Pons (tissue), 1 donor: Measurements from ENCODE around the gene DSCAM.
"Not testable (repeated sequence)": the region's sequence is repeated elsewhere in the genome, so short reads cannot be mapped to it uniquely, and the experiment has no call there.

Experiments
- DNase-seq: peaks from one replicate; pipeline ENCODE4 v3.0.0-alpha.2; 2016; ENCODE audit warnings: low spot score

The DSCAM gene

GRCh38 chr21:40250514-40251294 is 596.3 kb downstream of the DSCAM start:
- DNase-seq, result no peak

DNA sequence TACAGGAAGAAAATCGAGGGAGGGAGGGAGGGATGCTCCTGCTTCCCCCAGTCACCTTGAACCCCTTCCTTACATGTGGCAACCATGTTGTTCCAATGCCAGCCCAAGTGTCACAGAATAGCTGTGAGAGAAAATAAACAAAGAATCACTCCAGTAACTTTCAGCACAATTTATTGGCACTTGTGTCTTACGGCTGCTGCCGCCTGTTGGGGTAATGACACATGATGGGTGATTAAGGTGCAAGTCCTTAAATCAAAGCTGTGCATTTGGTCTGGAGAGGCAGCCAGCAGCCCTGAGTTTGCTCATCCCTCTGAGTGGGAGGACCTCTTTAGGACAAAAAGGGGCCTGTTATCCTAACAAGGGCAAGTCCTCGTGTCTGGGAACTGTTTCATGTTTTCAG is 602.0 kb downstream of the DSCAM start:
- peak; percentile 46 for DNase-seq

GRCh38 chr21:40243685-40244084 is 603.3 kb downstream of the DSCAM start:
- DNase-seq, result no peak

- DNase-seq, result peak; percentile 68
These were observed 604.2 kb downstream of the DSCAM start for GRCh38 chr21:40242586-40243265.

DNA sequence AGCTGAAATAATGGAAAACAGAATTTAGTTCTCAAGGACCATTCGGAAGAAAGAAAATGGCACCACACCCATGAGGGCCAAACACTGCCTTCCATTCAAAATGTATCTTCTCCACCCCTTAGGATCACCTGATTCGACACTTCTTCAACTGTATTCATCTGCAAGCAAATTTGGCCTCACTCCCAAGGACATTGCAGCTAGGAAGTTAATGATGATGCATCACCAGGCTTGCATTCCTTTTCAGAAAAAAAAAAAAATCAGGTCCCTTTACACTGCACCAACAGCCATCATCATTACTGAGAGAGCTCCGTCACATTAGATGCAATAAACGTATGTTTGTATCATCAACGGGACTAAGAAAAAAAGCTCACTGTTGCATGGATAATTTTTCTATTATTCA is 611.4 kb downstream of the DSCAM start:
- DNase-seq, result no peak

DNA sequence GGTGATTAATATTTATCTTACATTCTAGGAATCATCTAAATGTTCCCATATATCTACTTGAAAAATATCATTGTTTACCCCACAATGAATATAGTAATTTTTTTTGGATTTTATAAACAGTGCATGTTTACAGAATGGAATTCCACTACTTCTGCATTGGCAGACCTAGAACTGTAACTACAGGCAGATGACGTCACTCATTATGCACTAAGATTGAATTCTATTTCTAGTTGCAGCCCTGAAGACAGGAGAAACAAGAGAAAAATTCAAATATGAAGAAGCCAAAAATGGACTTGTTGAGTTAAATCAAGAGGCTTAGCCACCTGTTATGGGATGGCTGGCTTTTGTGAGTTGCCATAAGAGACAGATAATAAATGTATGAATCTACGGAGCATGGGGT is 615.0 kb downstream of the DSCAM start:
- no peak for DNase-seq

DNA sequence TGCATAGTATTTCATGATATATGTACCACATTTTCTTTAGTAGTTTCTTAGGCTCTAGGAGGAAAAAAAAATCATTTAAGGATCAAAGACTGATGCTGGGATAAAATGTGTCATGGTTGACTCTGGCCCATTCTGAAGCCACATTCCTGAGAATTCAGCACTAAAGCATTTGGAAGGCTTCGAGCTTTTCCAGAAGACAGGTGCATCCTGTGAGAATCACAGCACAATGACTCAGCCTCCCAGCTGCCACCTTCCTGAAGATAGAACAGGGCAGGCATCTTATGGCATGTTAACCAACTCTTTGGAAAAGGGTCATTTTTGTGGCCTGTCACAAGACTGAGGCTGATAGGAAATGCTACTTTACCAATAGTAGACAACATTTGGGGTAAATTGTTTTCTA is 619.9 kb downstream of the DSCAM start:
- DNase-seq, result peak; percentile 11

DNA sequence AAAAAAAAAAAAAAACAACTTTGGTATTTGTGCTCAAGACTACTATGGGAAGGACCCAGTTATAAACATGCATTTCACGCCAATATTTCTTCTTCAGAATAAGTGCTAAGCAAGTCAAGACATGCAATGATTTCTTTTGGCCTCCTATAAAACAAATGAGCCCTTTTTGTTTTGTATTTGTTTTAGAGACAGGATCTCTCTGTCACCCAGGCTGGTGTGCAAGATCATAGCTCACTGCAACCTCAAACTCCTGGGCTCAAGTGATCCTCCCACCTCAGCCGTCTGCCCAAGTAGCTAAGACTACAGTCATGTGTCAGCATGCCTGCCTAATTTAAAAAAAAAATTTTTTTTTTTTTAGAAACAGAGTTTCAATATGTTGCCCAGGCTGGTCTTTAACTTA is 631.0 kb downstream of the DSCAM start:
- DNase-seq, result no peak

GRCh38 chr21:40210251-40210650 is 636.7 kb downstream of the DSCAM start:
- no peak for DNase-seq

DNA sequence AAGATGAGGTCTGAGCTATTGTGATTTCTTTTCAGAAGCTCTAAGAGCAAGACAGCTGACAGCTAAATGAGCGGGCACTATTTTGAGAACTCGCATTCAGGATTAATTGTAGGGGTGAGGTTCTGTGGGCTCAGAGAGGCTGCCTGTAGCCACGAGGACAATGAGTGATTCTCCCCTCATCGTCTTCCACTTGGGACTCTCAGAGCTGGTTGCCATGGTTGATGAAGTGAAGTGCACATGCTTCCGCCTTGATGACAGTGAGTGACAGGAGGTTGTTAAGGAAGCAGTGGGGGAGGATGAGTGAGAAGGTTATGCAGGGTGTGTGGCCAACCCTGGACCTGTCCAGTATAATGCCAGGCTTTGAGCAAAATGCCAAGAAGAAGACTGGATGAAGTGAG is 638.0 kb downstream of the DSCAM start:
- no peak for DNase-seq

DNA sequence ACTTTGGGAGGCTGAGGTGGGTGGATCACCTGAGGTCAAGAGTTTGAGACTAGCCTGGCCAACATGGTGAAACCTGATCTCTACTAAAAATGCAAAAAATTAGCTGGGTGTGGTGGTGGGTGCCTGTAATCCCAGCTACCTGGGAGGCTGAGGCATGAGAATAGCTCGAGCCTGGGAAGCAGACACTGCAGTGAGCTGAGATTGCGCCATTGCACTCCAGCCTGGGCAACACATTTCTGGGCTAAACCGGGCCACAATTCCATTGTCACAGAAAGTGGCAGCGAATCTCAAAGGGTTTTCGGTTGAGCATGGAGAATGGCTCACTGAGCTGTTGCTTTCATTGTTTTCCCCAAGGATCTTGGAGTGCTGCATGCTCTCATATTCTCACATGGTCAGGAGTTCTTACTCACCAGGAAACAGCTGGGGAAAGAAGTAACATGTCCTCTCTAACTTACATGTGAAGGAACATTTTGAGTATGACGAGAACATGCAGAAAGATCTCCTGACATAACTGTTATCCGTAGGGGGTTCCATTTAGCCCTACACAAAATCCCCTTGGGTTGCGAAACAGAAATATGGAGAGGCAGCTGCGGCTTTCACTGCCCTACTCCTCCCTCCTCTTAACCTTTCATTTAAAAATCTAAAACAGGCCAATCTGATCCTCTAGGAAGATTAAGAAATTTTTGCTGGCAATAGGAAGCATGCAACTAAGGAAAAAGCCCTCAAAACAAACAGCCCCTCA is 638.6 kb downstream of the DSCAM start:
- DNase-seq, result no peak

DNA sequence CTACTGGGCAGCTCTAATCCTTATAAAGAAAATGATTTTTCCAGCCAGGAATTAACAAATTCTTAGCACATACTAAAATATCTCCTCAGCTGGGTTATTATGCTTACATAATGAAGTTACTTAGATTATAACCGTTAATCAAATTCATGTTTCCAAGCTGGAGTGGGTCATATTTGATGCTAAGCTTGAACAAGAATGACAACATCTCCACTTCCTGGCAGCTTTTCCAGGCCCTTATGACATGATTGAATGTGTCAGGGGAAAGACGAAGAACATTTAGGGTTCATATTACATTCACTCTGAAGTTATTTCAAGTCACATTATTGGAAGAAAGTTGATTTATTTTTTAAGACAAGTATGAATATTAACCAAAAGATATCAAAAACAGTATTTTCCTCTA is 646.0 kb downstream of the DSCAM start:
- no peak for DNase-seq

DNA sequence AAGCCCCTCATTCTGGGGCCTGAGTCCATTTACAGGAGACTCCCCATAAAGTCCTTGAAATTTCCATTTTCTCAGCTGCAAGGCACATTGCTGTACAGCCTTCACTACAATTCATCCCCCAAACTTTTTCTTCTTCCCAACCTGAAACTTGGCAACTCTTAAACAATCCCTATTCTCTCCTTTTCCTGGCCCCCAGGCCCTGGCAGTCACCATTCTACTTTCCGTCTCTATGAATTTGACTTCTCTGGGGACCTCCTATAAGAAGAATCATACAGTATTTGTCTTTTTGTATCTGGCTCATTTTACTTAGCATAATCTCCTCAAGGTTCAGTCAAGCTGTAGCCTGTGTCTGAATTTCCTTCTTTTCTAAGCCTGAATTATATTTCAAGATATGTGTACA is 646.8 kb downstream of the DSCAM start:
- no peak for DNase-seq

GRCh38 chr21:40194185-40194980 is 652.6 kb downstream of the DSCAM start:
- DNase-seq, result no peak

- DNase-seq, result no peak
These were observed 655.3 kb downstream of the DSCAM start for GRCh38 chr21:40191616-40192015.

DNA sequence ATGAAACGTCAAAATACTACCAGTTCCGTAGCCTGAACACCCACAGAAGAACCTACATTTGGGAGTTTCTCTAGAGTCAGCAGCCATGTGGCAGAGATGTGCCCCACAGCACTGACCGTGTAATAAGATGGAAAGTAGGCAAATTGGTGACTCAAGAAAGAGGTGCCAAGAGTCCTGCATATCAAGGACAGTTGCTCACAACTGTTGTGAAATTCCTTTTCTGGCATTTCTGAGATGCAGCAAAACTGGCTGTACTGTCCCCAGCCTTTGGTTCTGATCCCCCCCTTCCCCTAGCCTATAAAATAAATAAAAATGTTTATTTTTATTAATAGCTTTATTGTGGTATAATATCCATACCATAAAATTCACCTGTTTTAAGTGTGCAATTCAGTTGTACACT is 655.8 kb downstream of the DSCAM start:
- no peak for DNase-seq

- DNase-seq, result no peak
These were observed 658.9 kb downstream of the DSCAM start for GRCh38 chr21:40187946-40188654.

- no peak for DNase-seq
These were observed 659.7 kb downstream of the DSCAM start for GRCh38 chr21:40187244-40187643.

DNA sequence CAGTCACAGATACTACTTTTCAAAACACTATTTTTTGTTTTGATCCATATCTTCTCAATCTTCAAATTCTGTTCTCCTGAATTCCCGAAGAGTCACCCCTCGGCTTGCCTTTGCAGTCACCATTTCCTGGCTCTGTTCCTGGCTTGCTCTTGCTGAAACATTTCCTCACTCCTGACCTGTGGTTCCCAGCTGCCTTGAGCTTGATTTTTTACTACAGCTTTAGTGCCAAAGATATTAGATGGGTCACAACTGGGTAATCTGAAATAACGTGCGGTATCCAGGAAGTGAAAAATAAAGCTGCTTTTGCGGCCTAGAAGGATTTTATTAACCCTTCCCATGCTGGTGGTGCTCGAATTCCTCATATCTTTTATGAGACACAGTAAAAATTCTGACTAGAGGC is 660.9 kb downstream of the DSCAM start:
- no peak for DNase-seq

DNA sequence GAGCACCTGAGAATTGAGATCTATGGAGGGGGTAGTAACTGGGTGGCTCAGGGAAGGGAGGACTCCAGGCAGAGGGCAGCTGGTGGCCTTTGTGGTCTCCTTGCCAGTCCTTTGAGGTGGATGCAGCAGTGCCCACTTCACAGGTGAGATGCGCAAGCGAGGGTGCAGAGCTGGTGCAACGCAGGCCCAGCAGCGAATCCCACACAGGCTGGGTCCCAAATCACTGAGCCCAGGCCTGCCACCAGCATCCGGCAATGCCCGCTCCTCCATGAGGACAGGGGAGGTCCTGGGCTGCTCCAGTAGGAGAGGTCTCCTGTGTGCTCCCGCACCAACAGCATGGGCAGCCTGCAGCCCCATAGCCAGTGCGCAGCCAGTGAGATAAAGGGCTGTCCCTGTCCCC is 661.8 kb downstream of the DSCAM start:
- no peak for DNase-seq

GRCh38 chr21:40182491-40182890 is 664.5 kb downstream of the DSCAM start:
- not testable (repeated sequence) for DNase-seq

GRCh38 chr21:40179166-40179565 is 667.8 kb downstream of the DSCAM start:
- peak; percentile 11 for DNase-seq
